Measurements from ENCODE around the gene KRTAP5-2. TPM values are rescaled to one million over a fixed set of nuclear protein-coding genes. Genes with fewer than 3 reads are reported as not detected.

KRTAP5-2 gene
- total RNA-seq, 1 experiment from 2014 or later: not detected

- BruUV-seq (replicated peaks): no TSS peak
- DNase-seq (no peak), ATAC-seq (no peak)
- Histone ChIP-seq H3K79me2 (ENCODE audit: low read length) (no peaks in the 10 kb centered on the region), H3K36me3 (ENCODE audit: low read depth, low read length) (no peaks in the 10 kb centered on the region), H2AFZ (ENCODE audit: low read length) (no peak overlapping the region), H3K4me2 (ENCODE audit: low read length) (no peak overlapping the region), H3K9me2 (replicated peaks; ENCODE audit: low read length) (no peaks in the 10 kb centered on the region), H3K9ac (ENCODE audit: low read length) (no peak overlapping the region), H3K27ac (ENCODE audit: low read length) (no peak overlapping the region), H3K4me1 (ENCODE audit: insufficient read depth, low read length) (peaks cover 29% of the 10 kb centered on the region), H3K4me3 (ENCODE audit: low read length) (no peak overlapping the region), H4K20me1 (ENCODE audit: low read length) (no peaks in the 10 kb centered on the region), H3F3A (ENCODE audit: low read length, unreplicated experiment) (no peaks in the 10 kb centered on the region), H3K27me3 (ENCODE audit: low read length) (no peaks in the 10 kb centered on the region), H3K9me3 (ENCODE audit: low read length) (no peaks in the 10 kb centered on the region)
- intact Hi-C loops (cut with micrococcal nuclease): no loop called here
- TF ChIP-seq EZH2phosphoT487 (IDR thresholded peaks at IDR 0.05; ENCODE audit: borderline replicate concordance, low read length) (no peak), EZH2 (IDR thresholded peaks at IDR 0.05; ENCODE audit: low read length, unreplicated experiment) (no peak), CTCF (conservative IDR thresholded peaks at IDR 0.05; ENCODE audit: low read depth, low read length) (no peak)
- ChIA-PET CTCF (interaction anchor here (0.8 kb wide), 1 partner anchor 38 kb away, joined by 5 read pairs; no protein-coding TSS in a partner anchor), POLR2A (ENCODE audit: unreplicated experiment) (interaction anchor here (0.6 kb wide), 1 partner anchor 18 kb away, joined by 4 read pairs; no protein-coding TSS in a partner anchor)
Observed at GRCh38 chr11:1556278-1556902, 41.7 kb downstream of the KRTAP5-2 start.

DNA sequence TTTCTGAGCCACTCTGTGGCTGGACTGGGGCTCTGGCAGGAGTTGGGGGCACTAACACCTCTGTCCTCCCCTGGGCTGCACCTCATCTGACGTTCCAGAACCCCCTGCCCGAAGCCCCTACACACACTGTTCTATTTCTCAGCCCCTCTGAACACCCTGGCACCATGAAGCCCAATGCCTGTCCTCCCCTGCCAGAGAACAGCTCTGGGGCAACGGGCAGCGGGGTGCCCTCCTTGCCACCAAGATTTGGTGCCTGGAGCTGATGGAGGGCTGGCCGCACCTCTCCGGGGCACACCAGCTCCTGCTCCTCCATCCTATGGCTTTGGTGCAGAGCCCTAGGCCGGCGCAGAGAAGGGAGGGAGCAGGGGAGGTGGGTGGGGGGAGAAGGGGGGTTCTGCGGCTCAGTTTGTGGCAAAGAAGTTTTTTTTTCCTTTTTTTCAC lies 42.4 kb downstream of the KRTAP5-2 start:
- H3K4me3 ChIP-seq (ENCODE audit: low read length): no peak overlapping the region
- no peaks in the 10 kb centered on the region for H3K27me3 ChIP-seq (ENCODE audit: low read length)
- H3K79me2 ChIP-seq (ENCODE audit: low read length): no peaks in the 10 kb centered on the region
- H4K20me1 ChIP-seq (ENCODE audit: low read length): no peaks in the 10 kb centered on the region
- H3K4me1 ChIP-seq (ENCODE audit: insufficient read depth, low read length): peaks cover 29% of the 10 kb centered on the region
- BruUV-seq (replicated peaks): no TSS peak
- no peak overlapping the region for H3K4me2 ChIP-seq (ENCODE audit: low read length)
- no peaks in the 10 kb centered on the region for H3K36me3 ChIP-seq (ENCODE audit: low read depth, low read length)
- no peaks in the 10 kb centered on the region for H3K9me2 ChIP-seq (replicated peaks; ENCODE audit: low read length)
- ATAC-seq (no peak), DNase-seq (no peak)
- no peak overlapping the region for H3K27ac ChIP-seq (ENCODE audit: low read length)
- TF ChIP-seq CTCF (conservative IDR thresholded peaks at IDR 0.05; ENCODE audit: low read depth, low read length) (no peak), EZH2phosphoT487 (IDR thresholded peaks at IDR 0.05; ENCODE audit: borderline replicate concordance, low read length) (no peak)
- ChIA-PET POLR2A (ENCODE audit: unreplicated experiment) (interaction anchor here (0.6 kb wide), 1 partner anchor 18 kb away, joined by 4 read pairs; no protein-coding TSS in a partner anchor), CTCF (interaction anchor here (0.8 kb wide), 1 partner anchor 39 kb away, joined by 5 read pairs; no protein-coding TSS in a partner anchor)
- H3K9ac ChIP-seq (ENCODE audit: low read length): no peak overlapping the region
- no peak overlapping the region for H2AFZ ChIP-seq (ENCODE audit: low read length)
- no peaks in the 10 kb centered on the region for H3F3A ChIP-seq (ENCODE audit: low read length, unreplicated experiment)
- H3K9me3 ChIP-seq (ENCODE audit: low read length): no peaks in the 10 kb centered on the region
- intact Hi-C loops (cut with micrococcal nuclease): no loop called here

GRCh38 chr11:1554981-1555712 lies 42.9 kb downstream of the KRTAP5-2 start:
- no peak for ATAC-seq
- Histone ChIP-seq H3K27ac (ENCODE audit: low read length) (no peak overlapping the region), H4K20me1 (ENCODE audit: low read length) (no peaks in the 10 kb centered on the region), H3K79me2 (ENCODE audit: low read length) (no peaks in the 10 kb centered on the region), H3K36me3 (ENCODE audit: low read depth, low read length) (no peaks in the 10 kb centered on the region), H3F3A (ENCODE audit: low read length, unreplicated experiment) (no peaks in the 10 kb centered on the region), H3K9me2 (replicated peaks; ENCODE audit: low read length) (no peaks in the 10 kb centered on the region), H2AFZ (ENCODE audit: low read length) (no peak overlapping the region), H3K9ac (ENCODE audit: low read length) (no peak overlapping the region), H3K9me3 (ENCODE audit: low read length) (no peaks in the 10 kb centered on the region), H3K4me3 (ENCODE audit: low read length) (no peak overlapping the region), H3K4me2 (ENCODE audit: low read length) (no peak overlapping the region), H3K27me3 (ENCODE audit: low read length) (no peaks in the 10 kb centered on the region), H3K4me1 (ENCODE audit: insufficient read depth, low read length) (peaks cover 29% of the 10 kb centered on the region)
- no peak for TF ChIP-seq CTCF (conservative IDR thresholded peaks at IDR 0.05; ENCODE audit: low read depth, low read length)
- no peak for TF ChIP-seq EZH2phosphoT487 (IDR thresholded peaks at IDR 0.05; ENCODE audit: borderline replicate concordance, low read length)
- no peak for TF ChIP-seq EZH2 (IDR thresholded peaks at IDR 0.05; ENCODE audit: low read length, unreplicated experiment)
- BruUV-seq (replicated peaks): no TSS peak
- POLR2A ChIA-PET (ENCODE audit: unreplicated experiment): no interaction called here
- CTCF ChIA-PET: interaction anchor here (1.9 kb wide), 1 partner anchor 20 kb away, joined by 10 read pairs; no protein-coding TSS in a partner anchor
- intact Hi-C loops (cut with micrococcal nuclease): no loop called here
- no peak for DNase-seq

Measured in PC-3 (cell line).